Smooth muscle cell of the umbilical artery (primary cell): Measurements from ENCODE around the gene PFDN5. TPM values are rescaled to one million over a fixed set of nuclear protein-coding genes. Genes with fewer than 3 reads are reported as not detected.

Experiments
- total RNA-seq: library from RNA; depleted of rRNA; stranded (reverse); fragments of >200 nt; gene quantifications from 2 replicates; pipeline ENCODE4 v1.2.3, GENCODE V29; 2014

PFDN5 gene
- 189 and 681 TPM in 2 replicates for total RNA-seq

GRCh38 chr12:53295070-53295890 is at the start of gene PFDN5:
PFDN5 (plus strand) TSS chr12:53295542; CDS start chr12:53295568, 26 bp downstream.

GRCh38 chr12:53267999-53268629 is 27.2 kb upstream of the PFDN5 start, which contains the start of gene ESPL1:
ESPL1 (plus strand) TSS chr12:53268299; CDS start chr12:53268767, 468 bp downstream.

GRCh38 chr12:53299454-53300180 is 4.3 kb downstream of the PFDN5 start, which contains the start of gene MYG1:
MYG1 (plus strand) TSS chr12:53299695; CDS start chr12:53299738, 43 bp downstream.

GRCh38 chr12:53336181-53336681 is 40.9 kb downstream of the PFDN5 start, which contains the start of gene SP7:
SP7 (minus strand) TSS chr12:53336354; CDS start chr12:53335646, 708 bp downstream.

Other genes starting within 250 kb of the PFDN5 start
- gene TNS2, start 245.5 kb upstream of the PFDN5 start, total RNA-seq: 6.9 and 7.4 TPM in 2 replicates
- gene SPRYD3, start 216.2 kb upstream of the PFDN5 start, total RNA-seq: 24.9 and 25.1 TPM in 2 replicates
- 202 and 245 TPM in 2 replicates for gene IGFBP6, start 197.9 kb upstream of the PFDN5 start, total RNA-seq
- gene SOAT2, start 192.1 kb upstream of the PFDN5 start, total RNA-seq: not detected in 2 replicates
- gene ZNF740, start 114.8 kb upstream of the PFDN5 start, total RNA-seq: 11.6 and 14.8 TPM in 2 replicates
- gene CSAD, start 114.6 kb upstream of the PFDN5 start, total RNA-seq: 8.3 and 14.5 TPM in 2 replicates
- 0.30 and 0.42 TPM in 2 replicates for gene ITGB7, start 88.3 kb upstream of the PFDN5 start, total RNA-seq
- 17.8 and 33.3 TPM in 2 replicates for gene RARG, start 63.3 kb upstream of the PFDN5 start, total RNA-seq
- gene ESPL1, start 27.2 kb upstream of the PFDN5 start, total RNA-seq: 0.59 and 5.3 TPM in 2 replicates
- 27.6 and 31.7 TPM in 2 replicates for gene MYG1, start 4.2 kb downstream of the PFDN5 start, total RNA-seq
- 39.8 and 43.9 TPM in 2 replicates for gene AAAS, start 26.1 kb downstream of the PFDN5 start, total RNA-seq
- not detected in 2 replicates for gene SP7, start 40.8 kb downstream of the PFDN5 start, total RNA-seq
- 24.1 and 37.1 TPM in 2 replicates for gene SP1, start 84.6 kb downstream of the PFDN5 start, total RNA-seq
- gene AMHR2, start 128.3 kb downstream of the PFDN5 start, total RNA-seq: not detected in 2 replicates
- 20.2 and 23.7 TPM in 2 replicates for gene PRR13, start 146.2 kb downstream of the PFDN5 start, total RNA-seq
- 287 and 374 TPM in 2 replicates for gene PCBP2, start 156.6 kb downstream of the PFDN5 start, total RNA-seq
- 29.0 and 30.6 TPM in 2 replicates for gene MAP3K12, start 203.9 kb downstream of the PFDN5 start, total RNA-seq
- gene TARBP2, start 205.7 kb downstream of the PFDN5 start, total RNA-seq: 29.1 and 34.1 TPM in 2 replicates
- not detected in 2 replicates for gene NPFF, start 211.9 kb downstream of the PFDN5 start, total RNA-seq